ENCODE data around the gene ARMC7.
A peak's percentile ranks its signal among the peaks of the same experiment; 100 is the strongest.

The ARMC7 gene

GRCh38 chr17:75082683-75083082 is 27.1 kb upstream of the ARMC7 start:
- no peak for TF ChIP-seq TAF1 (IDR thresholded peaks at IDR 0.05; ENCODE audit: borderline replicate concordance, insufficient read depth, low read length)
- no peak for TF ChIP-seq FOXP2 (optimal IDR thresholded peaks at IDR 0.05; ENCODE audit: borderline replicate concordance, extremely low read depth, extremely low read length, insufficient read depth)
- no peak for TF ChIP-seq REST (IDR thresholded peaks at IDR 0.05; ENCODE audit: insufficient read depth in 1 of 2, low read depth in 2 of 2, low read length in 2 of 2)
- TF ChIP-seq SIN3A (IDR thresholded peaks at IDR 0.05; ENCODE audit: borderline replicate concordance, insufficient read depth, low read length) = no peak
- no peak for TF ChIP-seq POLR2AphosphoS5 (IDR thresholded peaks at IDR 0.05; ENCODE audit: low read depth, low read length)

- peak; percentile 94; the same call in 1 of the 2 replicates for TF ChIP-seq SIN3A (IDR thresholded peaks at IDR 0.05; ENCODE audit: borderline replicate concordance, insufficient read depth, low read length)
- TF ChIP-seq TAF1 (IDR thresholded peaks at IDR 0.05; ENCODE audit: borderline replicate concordance, insufficient read depth, low read length) = peak; percentile 41; the same call in 1 of the 2 replicates
- peak; percentile 67 for TF ChIP-seq FOXP2 (optimal IDR thresholded peaks at IDR 0.05; ENCODE audit: borderline replicate concordance, extremely low read depth, extremely low read length, insufficient read depth)
- TF ChIP-seq REST (IDR thresholded peaks at IDR 0.05; ENCODE audit: insufficient read depth in 1 of 2, low read depth in 2 of 2, low read length in 2 of 2) = peak in 1 of 2 experiments; percentile 70; a peak in 2 of 4 replicates
- TF ChIP-seq POLR2AphosphoS5 (IDR thresholded peaks at IDR 0.05; ENCODE audit: low read depth, low read length) = no peak
Measured at GRCh38 chr17:75084039-75084660, 25.6 kb upstream of the ARMC7 start.

GRCh38 chr17:75086496-75087181 is 23.1 kb upstream of the ARMC7 start:
- TF ChIP-seq REST (IDR thresholded peaks at IDR 0.05; ENCODE audit: insufficient read depth in 1 of 2, low read depth in 2 of 2, low read length in 2 of 2) (no peak), FOXP2 (optimal IDR thresholded peaks at IDR 0.05; ENCODE audit: borderline replicate concordance, extremely low read depth, extremely low read length, insufficient read depth) (no peak), POLR2AphosphoS5 (IDR thresholded peaks at IDR 0.05; ENCODE audit: low read depth, low read length) (no peak), SIN3A (IDR thresholded peaks at IDR 0.05; ENCODE audit: borderline replicate concordance, insufficient read depth, low read length) (no peak), TAF1 (IDR thresholded peaks at IDR 0.05; ENCODE audit: borderline replicate concordance, insufficient read depth, low read length) (no peak)

GRCh38 chr17:75087182-75087557 is 22.6 kb upstream of the ARMC7 start:
- no peak for TF ChIP-seq FOXP2 (optimal IDR thresholded peaks at IDR 0.05; ENCODE audit: borderline replicate concordance, extremely low read depth, extremely low read length, insufficient read depth)
- no peak for TF ChIP-seq POLR2AphosphoS5 (IDR thresholded peaks at IDR 0.05; ENCODE audit: low read depth, low read length)

- TF ChIP-seq FOXP2 (optimal IDR thresholded peaks at IDR 0.05; ENCODE audit: borderline replicate concordance, extremely low read depth, extremely low read length, insufficient read depth) = peak; percentile 68
- no peak for TF ChIP-seq REST (IDR thresholded peaks at IDR 0.05; ENCODE audit: insufficient read depth in 1 of 2, low read depth in 2 of 2, low read length in 2 of 2)
- 0 out of 2 replicates have a peak, but pooled peaks have one; percentile 39 for TF ChIP-seq TAF1 (IDR thresholded peaks at IDR 0.05; ENCODE audit: borderline replicate concordance, insufficient read depth, low read length)
Measured at GRCh38 chr17:75087558-75088453, 22.0 kb upstream of the ARMC7 start, which contains the start of gene SLC16A5. SLC16A5 (plus strand) TSS chr17:75087954; CDS start chr17:75093637, 5,683 bp downstream.
